ENCODE results near the gene FBXO11.

The FBXO11 gene

DNA sequence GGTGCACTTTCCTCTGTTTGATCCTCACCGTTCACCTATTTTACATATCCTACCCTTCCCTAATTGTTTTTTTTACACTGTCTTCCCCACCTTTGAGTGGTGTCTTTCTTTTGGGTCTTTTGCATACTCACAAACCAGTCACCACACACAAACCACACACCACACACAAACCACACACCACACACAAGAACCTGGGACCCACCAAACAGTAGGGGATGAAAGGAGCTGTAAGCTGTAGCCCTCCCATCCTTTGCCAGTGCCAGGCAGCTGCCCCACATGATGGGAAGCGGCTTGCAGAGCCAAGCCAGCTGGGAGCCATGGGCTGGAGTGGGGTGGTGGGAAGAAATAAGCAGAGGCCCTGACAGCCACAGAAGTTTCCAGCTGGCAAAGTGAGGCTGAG is 162.2 kb downstream of the FBXO11 start:
- no peak overlapping the region for H3K27ac ChIP-seq
- H3K9me3 ChIP-seq = no peaks in the 10 kb centered on the region
- H3K4me1 ChIP-seq (ENCODE audit: control insufficient read depth in 1 of 2, insufficient read depth in 1 of 2, low read depth in 1 of 2, low read length in 1 of 2) = no peaks in the 10 kb centered on the region
- no peak overlapping the region for H3K4me3 ChIP-seq (ENCODE audit: low read depth in 1 of 2, low read length in 1 of 2)
- no peaks in the 10 kb centered on the region for H3K36me3 ChIP-seq
- H3K27me3 ChIP-seq = no peaks in the 10 kb centered on the region
- TF ChIP-seq, protein P1, sequence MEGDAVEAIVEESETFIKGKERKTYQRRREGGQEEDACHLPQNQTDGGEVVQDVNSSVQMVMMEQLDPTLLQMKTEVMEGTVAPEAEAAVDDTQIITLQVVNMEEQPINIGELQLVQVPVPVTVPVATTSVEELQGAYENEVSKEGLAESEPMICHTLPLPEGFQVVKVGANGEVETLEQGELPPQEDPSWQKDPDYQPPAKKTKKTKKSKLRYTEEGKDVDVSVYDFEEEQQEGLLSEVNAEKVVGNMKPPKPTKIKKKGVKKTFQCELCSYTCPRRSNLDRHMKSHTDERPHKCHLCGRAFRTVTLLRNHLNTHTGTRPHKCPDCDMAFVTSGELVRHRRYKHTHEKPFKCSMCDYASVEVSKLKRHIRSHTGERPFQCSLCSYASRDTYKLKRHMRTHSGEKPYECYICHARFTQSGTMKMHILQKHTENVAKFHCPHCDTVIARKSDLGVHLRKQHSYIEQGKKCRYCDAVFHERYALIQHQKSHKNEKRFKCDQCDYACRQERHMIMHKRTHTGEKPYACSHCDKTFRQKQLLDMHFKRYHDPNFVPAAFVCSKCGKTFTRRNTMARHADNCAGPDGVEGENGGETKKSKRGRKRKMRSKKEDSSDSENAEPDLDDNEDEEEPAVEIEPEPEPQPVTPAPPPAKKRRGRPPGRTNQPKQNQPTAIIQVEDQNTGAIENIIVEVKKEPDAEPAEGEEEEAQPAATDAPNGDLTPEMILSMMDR (IDR thresholded peaks at IDR 0.05) = no peak

- Histone ChIP-seq H3K36me3 (no peaks in the 10 kb centered on the region), H3K9me3 (no peaks in the 10 kb centered on the region), H3K4me3 (ENCODE audit: low read depth in 1 of 2, low read length in 1 of 2) (no peak overlapping the region), H3K27me3 (no peaks in the 10 kb centered on the region), H3K4me1 (ENCODE audit: control insufficient read depth in 1 of 2, insufficient read depth in 1 of 2, low read depth in 1 of 2, low read length in 1 of 2) (no peaks in the 10 kb centered on the region), H3K27ac (no peak overlapping the region)
- TF ChIP-seq, protein P1 (IDR thresholded peaks at IDR 0.05) = no peak
These were observed 164.7 kb downstream of the FBXO11 start for GRCh38 chr2:47741637-47742036.

- Histone ChIP-seq H3K9me3 (no peaks in the 10 kb centered on the region), H3K4me3 (ENCODE audit: low read depth in 1 of 2, low read length in 1 of 2) (no peak overlapping the region), H3K27me3 (no peaks in the 10 kb centered on the region), H3K4me1 (ENCODE audit: control insufficient read depth in 1 of 2, insufficient read depth in 1 of 2, low read depth in 1 of 2, low read length in 1 of 2) (no peaks in the 10 kb centered on the region), H3K27ac (no peak overlapping the region), H3K36me3 (no peaks in the 10 kb centered on the region)
- TF ChIP-seq, protein P1 (IDR thresholded peaks at IDR 0.05) = no peak
These were observed 165.2 kb downstream of the FBXO11 start for GRCh38 chr2:47741101-47741500.

All from neutrophil (primary cell).